HFFc6 (cell line): Measurements from ENCODE around the gene INSIG1. TPM values are rescaled to one million over a fixed set of nuclear protein-coding genes. Genes with fewer than 3 reads are reported as not detected.

Experiments
- DNase-seq: peaks from one replicate; pipeline ENCODE4 v3.0.0-alpha.2; 2018
- H3K27ac Mint-ChIP-seq: 2 replicates; pipeline ENCODE4 v1.8.0; 2020; ENCODE audit warnings: mild to moderate bottlenecking, mixed read lengths
- H3K27me3 Mint-ChIP-seq: 2 replicates; pipeline ENCODE4 v1.8.0; 2021; ENCODE audit warnings: mild to moderate bottlenecking, moderate library complexity, mixed read lengths; ENCODE audit not compliant: insufficient read depth
- H3K36me3 Mint-ChIP-seq: 2 replicates; pipeline ENCODE4 v1.8.0; 2021; ENCODE audit warnings: low read depth, mixed read lengths
- H3K4me1 Mint-ChIP-seq: 2 replicates; pipeline ENCODE4 v1.8.0; 2020; ENCODE audit warnings: low read depth, mixed read lengths
- H3K4me3 Mint-ChIP-seq: 2 replicates; pipeline ENCODE4 v1.8.0; 2020; ENCODE audit warnings: mild to moderate bottlenecking, moderate library complexity, mixed read lengths
- H3K9me3 Mint-ChIP-seq: 2 replicates; pipeline ENCODE4 v1.8.0; 2020; ENCODE audit warnings: mild to moderate bottlenecking, mixed read lengths
- total RNA-seq, 6 experiments: library from RNA; stranded (reverse); fragmentation: NEBNext Ultra II Directional; extraction: Animal tissue kit (Norgen Biotek cat#: 25700); gene quantifications; 2 replicates in 1 of 6; 3 replicates in 5 of 6; pipeline ENCODE4 v1.2.3, GENCODE V29; 2021
- TF ChIP-seq, protein P1 (sequence below): fragments of 200-600 bp; sonication (generic); IDR thresholded peaks from 2 replicates; pipeline ENCODE4 v1.5.0; 2021; ENCODE audit warnings: antibody characterized with exemption, mild to moderate bottlenecking

INSIG1 gene
- total RNA-seq, 6 experiments from 2014 or later, result 7.1 to 11.0 (median 9.9) TPM

DNA sequence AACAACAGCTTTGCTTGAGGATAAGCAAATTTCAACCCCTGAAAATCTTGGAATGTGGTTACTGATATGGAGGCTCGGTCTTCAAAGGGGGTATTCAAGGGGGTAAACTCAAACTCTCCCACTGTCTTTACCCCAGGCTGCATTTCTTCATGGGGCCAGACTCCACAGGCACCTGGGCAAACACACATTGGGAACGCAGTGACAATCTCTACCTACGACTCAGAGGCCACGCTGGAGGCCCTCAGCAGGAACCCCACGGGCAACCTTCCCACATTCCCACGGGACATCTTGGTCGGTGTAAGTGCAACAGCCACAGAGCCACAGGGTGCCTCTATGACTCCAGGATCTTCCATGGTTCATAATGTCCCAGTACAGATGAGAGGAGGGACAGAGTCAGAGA, 2.2 kb upstream of the INSIG1 start:
- no peaks in the 10 kb centered on the region for H3K9me3 Mint-ChIP-seq
- no peak overlapping the region for H3K27ac Mint-ChIP-seq
- no peak overlapping the region for H3K4me3 Mint-ChIP-seq
- TF ChIP-seq, protein P1, sequence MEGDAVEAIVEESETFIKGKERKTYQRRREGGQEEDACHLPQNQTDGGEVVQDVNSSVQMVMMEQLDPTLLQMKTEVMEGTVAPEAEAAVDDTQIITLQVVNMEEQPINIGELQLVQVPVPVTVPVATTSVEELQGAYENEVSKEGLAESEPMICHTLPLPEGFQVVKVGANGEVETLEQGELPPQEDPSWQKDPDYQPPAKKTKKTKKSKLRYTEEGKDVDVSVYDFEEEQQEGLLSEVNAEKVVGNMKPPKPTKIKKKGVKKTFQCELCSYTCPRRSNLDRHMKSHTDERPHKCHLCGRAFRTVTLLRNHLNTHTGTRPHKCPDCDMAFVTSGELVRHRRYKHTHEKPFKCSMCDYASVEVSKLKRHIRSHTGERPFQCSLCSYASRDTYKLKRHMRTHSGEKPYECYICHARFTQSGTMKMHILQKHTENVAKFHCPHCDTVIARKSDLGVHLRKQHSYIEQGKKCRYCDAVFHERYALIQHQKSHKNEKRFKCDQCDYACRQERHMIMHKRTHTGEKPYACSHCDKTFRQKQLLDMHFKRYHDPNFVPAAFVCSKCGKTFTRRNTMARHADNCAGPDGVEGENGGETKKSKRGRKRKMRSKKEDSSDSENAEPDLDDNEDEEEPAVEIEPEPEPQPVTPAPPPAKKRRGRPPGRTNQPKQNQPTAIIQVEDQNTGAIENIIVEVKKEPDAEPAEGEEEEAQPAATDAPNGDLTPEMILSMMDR, result no peak
- DNase-seq, result no peak
- H3K27me3 Mint-ChIP-seq, result peaks cover 5% of the 10 kb centered on the region
- H3K4me1 Mint-ChIP-seq, result peaks cover 35% of the 10 kb centered on the region
- peaks cover 2% of the 10 kb centered on the region; the same call in 1 of the 2 replicates for H3K36me3 Mint-ChIP-seq

DNA sequence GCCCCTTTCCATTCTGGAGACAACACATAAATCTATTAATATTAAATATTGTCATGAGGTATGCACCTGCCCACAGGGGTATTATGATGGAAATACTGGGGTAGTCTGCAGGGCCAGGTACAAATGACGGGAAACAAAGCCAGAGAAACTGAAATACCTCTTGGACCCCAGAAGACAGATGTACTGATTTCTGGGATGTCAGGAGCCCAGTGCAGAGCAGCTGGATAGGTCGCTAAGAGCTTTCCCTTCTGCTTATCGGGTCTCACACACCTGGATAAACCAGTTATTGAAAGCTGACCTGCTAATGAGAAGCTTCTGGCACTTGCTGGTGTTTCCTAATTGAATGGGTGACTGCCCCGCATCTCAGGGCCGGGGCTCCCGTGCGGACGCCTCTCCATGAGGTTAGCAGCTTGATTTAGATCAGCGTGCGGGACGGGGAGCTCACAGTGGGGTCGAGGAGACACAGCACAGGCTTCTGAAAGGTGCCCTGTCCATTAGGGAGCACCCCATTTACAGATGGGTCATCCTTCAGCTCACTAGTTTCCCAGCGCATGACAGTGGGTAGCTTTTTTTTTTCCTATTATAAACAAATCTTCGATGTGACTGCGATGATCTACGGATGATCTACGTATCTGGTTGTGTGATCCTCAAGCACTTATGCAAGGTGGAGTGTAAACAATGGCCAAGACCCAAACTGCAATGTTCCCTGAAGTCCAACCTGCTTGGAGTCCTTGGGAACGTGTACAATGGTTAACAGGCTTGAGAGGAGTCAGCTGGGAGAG, 1.5 kb upstream of the INSIG1 start:
- no peak for DNase-seq
- TF ChIP-seq, protein P1, result no peak
- peaks cover 31% of the 10 kb centered on the region for H3K4me1 Mint-ChIP-seq
- H3K4me3 Mint-ChIP-seq, result peak overlapping the region; percentile 84
- H3K36me3 Mint-ChIP-seq, result peaks cover 4% of the 10 kb centered on the region; the same call in 1 of the 2 replicates
- H3K9me3 Mint-ChIP-seq, result no peaks in the 10 kb centered on the region
- peaks cover 3% of the 10 kb centered on the region for H3K27me3 Mint-ChIP-seq
- H3K27ac Mint-ChIP-seq, result peak overlapping the region; percentile 87

DNA sequence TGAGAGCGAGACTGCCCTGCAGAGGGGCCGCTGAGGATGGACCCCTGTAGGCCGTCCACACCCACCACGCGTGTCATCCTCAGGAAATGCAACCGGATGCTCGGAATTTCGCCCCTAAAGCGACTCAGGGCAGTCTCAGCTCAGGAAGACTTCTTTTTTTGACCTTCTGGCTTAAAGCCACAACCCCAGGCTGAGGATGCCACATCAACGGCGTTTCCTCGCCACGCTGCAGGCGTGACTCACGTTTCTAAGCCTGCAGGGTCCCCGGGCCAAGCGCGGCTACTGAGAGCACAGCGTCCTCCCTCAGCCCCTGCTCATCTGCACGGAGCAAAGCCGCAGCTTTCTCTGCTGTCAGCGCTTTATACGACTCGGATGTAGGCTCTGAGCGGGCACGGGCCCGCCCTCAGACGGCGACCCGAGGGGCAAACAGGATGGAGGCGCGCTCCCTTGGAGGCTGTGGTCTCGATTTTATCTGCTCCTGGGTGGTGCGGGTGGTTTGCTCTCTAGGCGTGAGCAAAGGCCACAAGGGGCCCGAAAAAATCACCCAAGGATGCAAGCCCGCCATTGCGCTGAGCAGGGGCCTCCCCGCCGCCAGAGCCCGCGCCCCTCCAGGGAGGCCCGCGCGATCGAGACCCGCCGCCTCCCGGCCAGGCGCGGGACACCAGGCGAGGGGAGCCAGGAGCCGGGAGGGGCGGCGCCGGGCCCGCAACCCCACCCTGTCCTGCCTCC, 726 bp upstream of the INSIG1 start:
- TF ChIP-seq, protein P1, result peak; percentile 40; the same call in 1 of the 2 replicates
- no peaks in the 10 kb centered on the region for H3K9me3 Mint-ChIP-seq
- H3K27me3 Mint-ChIP-seq, result peaks cover 3% of the 10 kb centered on the region
- peaks cover 25% of the 10 kb centered on the region for H3K4me1 Mint-ChIP-seq
- H3K36me3 Mint-ChIP-seq, result peaks cover 4% of the 10 kb centered on the region; the same call in 1 of the 2 replicates
- H3K4me3 Mint-ChIP-seq, result peak overlapping the region; percentile 84
- DNase-seq, result peak; percentile 77
- peak overlapping the region; percentile 87 for H3K27ac Mint-ChIP-seq

DNA sequence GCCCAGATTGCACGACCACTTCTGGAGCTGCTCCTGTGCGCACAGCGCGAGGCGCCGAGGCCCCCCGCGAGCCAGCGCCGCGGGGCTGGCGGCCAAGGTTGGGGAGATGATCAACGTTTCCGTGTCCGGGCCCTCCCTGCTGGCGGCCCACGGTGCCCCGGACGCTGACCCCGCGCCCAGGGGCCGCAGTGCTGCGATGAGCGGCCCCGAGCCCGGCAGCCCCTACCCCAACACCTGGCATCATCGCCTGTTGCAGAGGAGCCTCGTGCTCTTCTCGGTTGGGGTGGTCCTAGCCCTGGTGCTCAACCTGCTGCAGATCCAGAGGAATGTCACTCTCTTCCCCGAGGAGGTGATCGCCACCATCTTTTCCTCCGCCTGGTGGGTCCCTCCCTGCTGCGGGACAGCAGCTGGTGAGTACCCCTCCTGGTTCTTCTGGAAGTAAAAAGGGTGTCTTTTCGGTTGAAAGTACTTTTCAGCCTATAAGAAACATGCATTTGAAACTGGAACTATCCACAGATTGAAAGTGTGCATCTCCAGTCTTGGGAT, 683 bp downstream of the INSIG1 start:
- Mint-ChIP-seq H3K27me3 (no peaks in the 10 kb centered on the region), H3K4me1 (peaks cover 25% of the 10 kb centered on the region), H3K27ac (peak overlapping the region; percentile 86), H3K36me3 (peaks cover 4% of the 10 kb centered on the region; the same call in 1 of the 2 replicates), H3K9me3 (no peaks in the 10 kb centered on the region), H3K4me3 (peak overlapping the region; percentile 89)
- no peak for DNase-seq
- TF ChIP-seq, protein P1, result no peak

DNA sequence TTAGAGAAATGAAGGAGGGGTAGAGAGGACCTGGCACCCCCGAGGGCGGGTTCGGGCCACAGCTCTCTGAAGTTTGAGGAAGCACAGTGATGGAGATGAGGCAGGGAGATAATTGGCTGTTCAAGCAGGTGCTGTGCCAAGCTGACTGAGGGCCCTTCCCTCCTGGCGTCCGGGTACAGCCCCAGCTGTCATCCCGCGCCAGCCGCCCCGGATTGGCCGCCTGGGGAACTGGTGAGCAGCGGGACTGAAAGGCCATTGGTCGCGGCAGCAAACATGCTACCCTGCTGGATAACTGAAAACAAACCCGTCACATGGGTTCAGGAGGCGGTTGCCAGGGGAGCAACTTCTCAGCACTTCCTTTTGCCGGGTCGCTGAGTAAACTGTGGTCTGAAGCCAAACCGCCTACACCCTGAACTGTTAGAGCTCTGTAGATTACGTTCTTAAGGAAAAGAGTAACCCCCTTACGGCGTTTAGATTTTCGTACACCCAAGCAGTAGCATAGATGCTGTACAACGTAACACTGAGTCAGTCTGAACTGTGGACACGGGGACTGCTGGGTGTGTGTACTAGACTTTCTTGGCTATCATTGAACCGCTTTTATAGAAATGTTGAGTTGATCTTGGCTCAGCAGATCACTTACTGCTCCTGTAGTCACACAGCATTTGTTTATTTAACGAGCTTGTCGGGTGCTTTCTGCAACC, 1.3 kb downstream of the INSIG1 start:
- H3K27ac Mint-ChIP-seq, result peak overlapping the region; percentile 86
- peaks cover 4% of the 10 kb centered on the region; the same call in 1 of the 2 replicates for H3K36me3 Mint-ChIP-seq
- H3K4me3 Mint-ChIP-seq, result peak overlapping the region; percentile 89
- DNase-seq, result peak; percentile 92
- peaks cover 25% of the 10 kb centered on the region for H3K4me1 Mint-ChIP-seq
- no peaks in the 10 kb centered on the region for H3K9me3 Mint-ChIP-seq
- no peaks in the 10 kb centered on the region for H3K27me3 Mint-ChIP-seq
- TF ChIP-seq, protein P1, result no peak; the same call in 1 of the 2 replicates
